GM19397 (cell line): ENCODE data around the gene CLEC16A.

Experiments used
- ATAC-seq: cut with Tn5 transposase; IDR thresholded peaks from one replicate; pipeline ENCODE4 v1.9.1; 2021; ENCODE audit warnings: mild to moderate bottlenecking, moderate library complexity; ENCODE audit not compliant: unreplicated experiment

The CLEC16A gene

GRCh38 chr16:11107780-11108465, 163.6 kb downstream of the CLEC16A start:
- no peak for ATAC-seq

GRCh38 chr16:11108466-11108805, 164.1 kb downstream of the CLEC16A start:
- ATAC-seq, result no peak

DNA sequence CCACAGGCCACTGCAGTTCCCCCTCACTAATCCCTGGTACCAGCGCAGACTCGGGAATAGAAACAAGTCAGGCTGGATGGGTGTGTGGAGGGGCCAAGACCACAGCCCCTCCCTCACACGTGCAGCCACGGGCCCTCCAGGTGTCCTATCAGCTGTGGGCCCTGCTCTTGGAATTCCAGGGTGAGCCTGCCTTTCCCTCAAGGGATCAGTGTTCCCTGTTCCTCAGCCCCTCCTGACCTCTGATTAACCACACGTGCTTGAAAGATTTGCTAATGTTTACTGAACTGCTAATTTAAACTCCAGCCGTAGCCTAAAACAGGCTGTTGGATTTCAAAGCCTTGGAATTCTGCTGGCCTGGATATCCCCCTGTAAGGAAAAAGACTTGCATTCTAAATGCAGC, 165.2 kb downstream of the CLEC16A start:
- ATAC-seq, result no peak

GRCh38 chr16:11111150-11111549, 166.8 kb downstream of the CLEC16A start:
- no peak for ATAC-seq

DNA sequence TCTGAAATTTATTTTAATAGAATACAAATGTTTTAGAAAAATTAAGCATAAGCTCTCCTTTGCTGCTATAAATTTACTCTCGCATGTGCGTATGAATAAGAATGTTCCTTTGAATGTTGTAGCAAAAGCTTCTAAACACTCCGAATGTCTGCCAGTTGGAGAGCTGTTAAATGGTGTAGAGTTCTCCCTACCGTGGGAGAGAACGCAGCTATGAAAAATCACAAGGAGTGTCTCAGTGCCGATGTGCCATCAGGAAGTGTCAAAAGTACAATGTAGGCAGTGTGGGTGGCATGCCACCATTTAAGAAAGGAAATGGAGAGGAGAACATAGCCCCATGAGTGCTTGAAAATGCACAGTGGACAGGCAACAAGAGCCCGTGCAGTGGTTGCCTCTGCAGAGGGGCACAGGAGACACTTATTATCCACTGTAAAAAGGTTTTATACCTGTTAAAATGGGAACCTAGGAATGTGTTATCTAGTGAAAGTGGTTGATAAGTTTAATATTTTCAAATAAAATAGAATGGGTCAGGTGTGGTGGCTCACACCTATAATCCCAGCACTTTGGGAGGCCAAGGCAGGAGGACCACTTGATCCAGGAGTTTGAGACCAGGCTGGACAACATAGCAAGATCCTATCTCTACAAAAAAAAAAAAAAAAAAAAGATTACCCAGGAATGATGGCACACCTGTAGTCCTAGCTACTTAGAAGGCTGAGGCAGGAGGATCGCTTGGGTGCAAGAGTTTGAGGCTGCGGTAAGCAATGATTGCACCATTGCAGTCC, 167.7 kb downstream of the CLEC16A start:
- ATAC-seq, result no peak

- ATAC-seq, result no peak
Measured at GRCh38 chr16:11112723-11113348, 168.5 kb downstream of the CLEC16A start.

GRCh38 chr16:11114366-11115164, 170.2 kb downstream of the CLEC16A start:
- no peak for ATAC-seq

DNA sequence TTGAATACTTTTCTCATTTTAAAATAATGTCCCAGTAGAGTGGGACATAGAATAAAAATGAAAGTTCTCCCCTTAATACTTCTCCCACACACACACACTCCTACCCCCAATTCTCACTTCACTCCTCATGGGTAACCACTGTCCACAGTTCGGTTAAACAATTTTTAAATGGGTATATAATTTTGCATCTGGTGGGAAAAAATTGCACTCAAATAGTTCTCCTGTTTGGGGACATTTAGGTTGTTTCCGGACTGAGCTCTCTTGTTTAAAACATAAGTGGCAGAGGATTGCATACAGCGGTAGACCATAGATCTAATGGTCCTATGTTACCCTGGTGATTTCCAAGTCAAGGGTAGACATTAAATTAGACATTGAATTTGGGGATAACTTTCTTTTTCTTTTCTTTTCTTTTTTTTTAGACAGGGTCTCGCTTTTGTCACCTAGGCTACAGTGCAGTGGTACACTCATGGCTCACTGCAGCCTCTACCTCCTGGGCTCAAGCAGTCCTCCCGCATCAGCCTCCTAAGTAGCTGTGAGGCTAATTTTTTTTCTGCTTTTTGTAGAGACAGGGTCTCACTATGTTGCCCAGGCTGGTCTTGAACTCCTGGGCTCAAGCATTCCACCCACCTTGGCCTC, 173.3 kb downstream of the CLEC16A start:
- no peak for ATAC-seq

- ATAC-seq, result no peak
Measured at GRCh38 chr16:11118479-11118878, 174.1 kb downstream of the CLEC16A start.

GRCh38 chr16:11121083-11121608, 176.8 kb downstream of the CLEC16A start:
- ATAC-seq, result no peak

DNA sequence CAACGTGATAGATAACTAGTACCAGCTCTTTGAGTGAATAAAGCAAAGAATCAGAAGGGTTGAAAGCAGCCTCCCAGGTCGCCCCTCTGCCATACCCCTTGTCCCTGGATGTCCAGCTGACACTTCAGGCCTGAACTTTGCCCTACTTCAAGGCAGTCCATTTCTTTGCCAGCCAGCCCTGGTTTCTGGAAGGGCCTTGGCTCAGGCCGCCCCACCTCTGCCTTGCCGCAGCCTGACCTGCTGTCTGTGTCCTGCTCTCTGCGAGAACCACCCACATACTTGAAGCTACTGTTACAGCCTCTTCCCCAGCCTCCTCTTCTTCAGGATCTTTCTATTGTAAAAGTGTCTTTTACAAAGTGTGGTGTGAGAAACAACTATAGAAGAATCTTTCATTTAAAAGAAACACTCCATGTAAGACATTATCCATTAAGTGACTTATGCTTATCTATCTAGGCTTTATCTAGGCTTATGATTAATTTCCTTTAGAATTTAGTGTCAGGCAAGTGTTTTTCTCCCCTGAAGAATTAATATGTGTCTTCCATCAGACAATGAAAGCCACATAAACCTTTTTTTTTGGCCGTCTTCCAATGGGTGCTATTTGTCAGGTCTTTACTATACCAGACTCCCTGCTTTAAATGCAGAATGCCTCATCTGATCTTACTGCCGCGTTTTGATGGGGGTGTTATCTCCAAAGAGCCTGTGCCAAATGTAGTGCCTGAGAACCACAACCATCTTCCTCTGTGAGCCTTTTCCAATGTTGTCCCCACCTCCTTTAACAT, 177.7 kb downstream of the CLEC16A start:
- no peak for ATAC-seq

GRCh38 chr16:11123666-11124065, 179.3 kb downstream of the CLEC16A start:
- ATAC-seq, result no peak

DNA sequence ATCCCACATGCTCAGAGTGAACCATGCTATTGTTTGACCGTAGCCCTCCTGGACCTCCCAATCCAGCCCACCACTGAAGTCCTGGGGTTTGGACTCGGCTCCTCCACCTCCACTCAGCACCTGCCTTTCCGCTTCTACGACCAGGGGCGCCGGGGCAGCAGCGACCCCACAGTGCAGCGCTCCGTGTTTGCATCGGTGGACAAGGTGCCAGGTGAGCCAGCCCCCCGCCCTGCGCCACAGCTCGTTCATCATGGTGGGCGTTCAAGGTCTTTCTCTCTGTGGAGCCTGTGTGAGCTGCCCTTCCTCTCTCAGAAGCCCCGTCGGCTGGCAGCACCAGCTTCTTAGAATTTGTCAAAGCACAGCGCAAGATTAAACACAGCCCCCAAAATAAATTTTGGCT, 181.6 kb downstream of the CLEC16A start:
- no peak for ATAC-seq

DNA sequence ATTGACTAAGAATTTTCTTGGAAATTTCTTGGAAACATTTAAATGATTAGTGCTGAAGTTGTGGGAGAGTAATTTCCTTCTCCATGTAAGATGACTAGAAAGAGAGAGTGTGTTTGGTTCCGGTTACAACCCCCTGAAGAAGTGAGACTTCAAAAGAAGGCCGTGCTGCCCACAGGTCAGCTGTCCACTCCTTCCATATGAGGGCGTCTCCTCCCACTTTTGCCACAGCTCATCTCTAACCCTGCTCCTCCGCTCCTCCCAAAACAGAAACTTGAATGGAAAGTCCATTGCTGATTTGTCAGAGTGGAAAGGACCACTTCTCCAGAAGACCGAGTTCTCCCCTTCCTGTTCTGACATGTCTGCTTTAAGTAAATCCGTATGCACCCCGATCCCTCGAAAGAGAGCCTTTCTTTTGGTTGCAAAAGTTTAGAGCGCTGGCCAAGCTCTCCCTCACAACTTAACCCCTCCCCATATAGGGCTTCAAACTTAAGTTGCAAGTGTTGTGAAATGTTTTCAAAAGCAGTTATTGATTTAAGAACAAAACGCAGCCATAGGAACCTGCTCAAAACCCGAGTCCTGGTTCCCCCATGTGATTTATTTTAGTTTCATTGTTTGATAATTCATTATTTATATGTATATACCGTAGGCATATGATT, 182.2 kb downstream of the CLEC16A start:
- no peak for ATAC-seq

DNA sequence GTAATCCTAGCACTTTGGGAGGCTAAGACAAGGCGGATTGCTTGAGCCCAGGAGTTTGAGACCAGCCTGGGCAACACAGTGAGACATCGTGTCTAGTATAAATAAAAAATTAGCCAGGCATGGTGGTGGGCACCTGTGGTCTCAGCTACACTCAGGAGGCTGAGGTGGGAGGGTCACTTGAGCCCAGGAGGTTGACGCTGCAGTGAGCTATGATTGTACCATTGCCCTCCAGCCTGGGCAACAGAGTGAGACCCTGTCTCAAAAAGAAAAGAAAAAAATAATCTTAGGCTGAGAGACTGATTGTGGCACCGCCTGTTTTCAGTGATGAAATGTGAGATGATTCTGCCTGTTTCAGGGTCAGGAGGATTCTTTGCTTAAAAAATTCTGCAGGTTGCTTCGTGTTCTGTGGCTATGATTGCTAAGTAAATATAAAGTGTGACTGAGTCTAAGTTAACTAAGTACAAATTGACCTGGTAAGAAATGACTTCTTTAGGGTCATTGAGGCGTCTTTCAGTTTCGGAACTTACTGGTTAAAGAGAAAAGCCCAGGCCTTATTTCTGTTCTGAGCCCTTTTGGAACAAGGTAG, 183.3 kb downstream of the CLEC16A start:
- no peak for ATAC-seq

DNA sequence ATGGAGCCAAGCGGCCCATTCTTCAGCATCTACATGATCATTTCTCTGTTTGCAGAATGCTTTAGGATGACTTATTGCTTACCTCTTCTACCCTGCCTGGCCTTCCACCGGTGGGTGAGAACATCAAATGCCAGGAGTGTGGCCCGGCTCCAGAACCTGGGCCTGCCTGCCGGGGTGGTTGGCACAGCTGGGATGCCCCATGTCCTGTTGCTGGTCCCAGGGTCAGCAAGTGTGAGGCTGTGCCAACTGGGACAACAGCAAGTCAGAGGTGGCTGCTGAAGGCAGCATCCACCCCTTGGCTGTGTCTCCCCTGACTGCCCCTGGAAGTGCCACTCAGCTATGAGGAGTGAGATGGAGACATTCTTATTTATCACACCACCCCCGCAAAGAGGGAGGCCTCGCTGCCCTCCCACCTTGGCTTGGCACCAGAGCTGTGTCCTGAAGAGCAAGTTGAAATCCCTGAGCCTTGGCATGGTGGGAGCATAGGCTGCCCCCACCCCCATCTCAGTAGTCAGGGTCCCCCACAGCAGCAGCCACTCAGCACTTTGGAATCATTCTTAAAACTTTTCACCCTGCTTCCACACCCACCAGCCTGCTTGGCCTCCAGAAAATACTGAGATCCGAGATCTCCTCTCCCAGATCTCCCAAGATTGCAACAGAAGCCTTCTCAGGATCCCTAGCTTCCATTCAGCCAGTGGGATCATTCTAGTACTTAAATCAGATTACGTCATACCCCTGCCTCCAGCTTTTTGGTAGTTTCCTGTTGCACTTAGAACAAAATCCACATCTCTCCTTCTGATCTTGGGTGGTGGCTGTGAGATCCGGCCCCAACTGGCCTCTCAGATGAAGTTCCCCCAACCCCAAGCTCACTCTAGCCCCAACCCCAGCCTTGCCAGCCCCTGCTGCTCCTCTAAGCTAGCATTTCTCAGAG, 184.1 kb downstream of the CLEC16A start:
- no peak for ATAC-seq

DNA sequence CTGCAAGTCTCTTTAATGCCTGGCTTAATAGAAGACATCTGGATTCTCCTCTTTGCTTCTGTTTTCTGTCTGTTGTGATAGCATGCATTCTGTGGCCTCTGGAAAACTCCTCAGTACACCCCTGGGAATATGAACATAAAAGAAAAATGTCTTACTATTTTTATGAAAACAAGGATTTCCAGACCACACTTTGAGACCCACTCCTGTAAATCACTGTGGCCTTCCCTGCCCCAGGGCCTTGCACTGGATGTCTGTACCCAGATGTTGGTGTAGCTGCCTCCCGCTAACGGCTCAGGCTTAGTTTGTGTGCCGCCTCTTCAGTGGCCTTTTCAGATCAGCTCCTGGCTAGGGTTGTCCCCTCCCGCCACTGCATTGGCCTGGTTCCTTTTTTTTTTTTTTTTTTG, 185.0 kb downstream of the CLEC16A start:
- ATAC-seq, result no peak
